Measurements from ENCODE around the gene ARSB. TPM values are rescaled to one million over a fixed set of nuclear protein-coding genes. Genes with fewer than 3 reads are reported as not detected.
A peak's percentile ranks its signal among the peaks of the same experiment; 100 is the strongest.

The ARSB gene
- total and polyA plus RNA-seq, 10 of the 15 experiments (the other 5 are each of a cell fraction or from before 2014, with no cell fraction given): 1.2 to 8.2 (median 6.1) TPM

GRCh38 chr5:78758169-78758839, 226.8 kb downstream of the ARSB start (continued):
- peak; percentile 44 for TF ChIP-seq MXI1 (IDR thresholded peaks at IDR 0.05; ENCODE audit: low read depth, low read length)
- peak; percentile 86 to 92 for TF ChIP-seq BHLHE40 (IDR thresholded peaks at IDR 0.05; ENCODE audit: borderline replicate concordance in 1 of 2, low read depth in 2 of 2, low read length in 1 of 2)
- 0 out of 2 replicates have a peak, but pooled peaks have one; percentile 43 for TF ChIP-seq CHD2 (IDR thresholded peaks at IDR 0.05; ENCODE audit: borderline replicate concordance, low read depth, low read length)
- TF ChIP-seq, protein P1, sequence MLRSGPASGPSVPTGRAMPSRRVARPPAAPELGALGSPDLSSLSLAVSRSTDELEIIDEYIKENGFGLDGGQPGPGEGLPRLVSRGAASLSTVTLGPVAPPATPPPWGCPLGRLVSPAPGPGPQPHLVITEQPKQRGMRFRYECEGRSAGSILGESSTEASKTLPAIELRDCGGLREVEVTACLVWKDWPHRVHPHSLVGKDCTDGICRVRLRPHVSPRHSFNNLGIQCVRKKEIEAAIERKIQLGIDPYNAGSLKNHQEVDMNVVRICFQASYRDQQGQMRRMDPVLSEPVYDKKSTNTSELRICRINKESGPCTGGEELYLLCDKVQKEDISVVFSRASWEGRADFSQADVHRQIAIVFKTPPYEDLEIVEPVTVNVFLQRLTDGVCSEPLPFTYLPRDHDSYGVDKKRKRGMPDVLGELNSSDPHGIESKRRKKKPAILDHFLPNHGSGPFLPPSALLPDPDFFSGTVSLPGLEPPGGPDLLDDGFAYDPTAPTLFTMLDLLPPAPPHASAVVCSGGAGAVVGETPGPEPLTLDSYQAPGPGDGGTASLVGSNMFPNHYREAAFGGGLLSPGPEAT (IDR thresholded peaks at IDR 0.05; ENCODE audit: low read depth): peak; percentile 91
- TF ChIP-seq, protein P2, sequence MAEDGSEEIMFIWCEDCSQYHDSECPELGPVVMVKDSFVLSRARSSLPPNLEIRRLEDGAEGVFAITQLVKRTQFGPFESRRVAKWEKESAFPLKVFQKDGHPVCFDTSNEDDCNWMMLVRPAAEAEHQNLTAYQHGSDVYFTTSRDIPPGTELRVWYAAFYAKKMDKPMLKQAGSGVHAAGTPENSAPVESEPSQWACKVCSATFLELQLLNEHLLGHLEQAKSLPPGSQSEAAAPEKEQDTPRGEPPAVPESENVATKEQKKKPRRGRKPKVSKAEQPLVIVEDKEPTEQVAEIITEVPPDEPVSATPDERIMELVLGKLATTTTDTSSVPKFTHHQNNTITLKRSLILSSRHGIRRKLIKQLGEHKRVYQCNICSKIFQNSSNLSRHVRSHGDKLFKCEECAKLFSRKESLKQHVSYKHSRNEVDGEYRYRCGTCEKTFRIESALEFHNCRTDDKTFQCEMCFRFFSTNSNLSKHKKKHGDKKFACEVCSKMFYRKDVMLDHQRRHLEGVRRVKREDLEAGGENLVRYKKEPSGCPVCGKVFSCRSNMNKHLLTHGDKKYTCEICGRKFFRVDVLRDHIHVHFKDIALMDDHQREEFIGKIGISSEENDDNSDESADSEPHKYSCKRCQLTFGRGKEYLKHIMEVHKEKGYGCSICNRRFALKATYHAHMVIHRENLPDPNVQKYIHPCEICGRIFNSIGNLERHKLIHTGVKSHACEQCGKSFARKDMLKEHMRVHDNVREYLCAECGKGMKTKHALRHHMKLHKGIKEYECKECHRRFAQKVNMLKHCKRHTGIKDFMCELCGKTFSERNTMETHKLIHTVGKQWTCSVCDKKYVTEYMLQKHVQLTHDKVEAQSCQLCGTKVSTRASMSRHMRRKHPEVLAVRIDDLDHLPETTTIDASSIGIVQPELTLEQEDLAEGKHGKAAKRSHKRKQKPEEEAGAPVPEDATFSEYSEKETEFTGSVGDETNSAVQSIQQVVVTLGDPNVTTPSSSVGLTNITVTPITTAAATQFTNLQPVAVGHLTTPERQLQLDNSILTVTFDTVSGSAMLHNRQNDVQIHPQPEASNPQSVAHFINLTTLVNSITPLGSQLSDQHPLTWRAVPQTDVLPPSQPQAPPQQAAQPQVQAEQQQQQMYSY (CRISPR knock-in tag; IDR thresholded peaks at IDR 0.05): no peak
- TF ChIP-seq BACH1 (IDR thresholded peaks at IDR 0.05; ENCODE audit: borderline replicate concordance): no peak; the same call in 1 of the 2 replicates
- peak; percentile 92 for TF ChIP-seq JUNB (IDR thresholded peaks at IDR 0.05)
- peak; percentile 67 for TF ChIP-seq MEF2A (IDR thresholded peaks at IDR 0.05; ENCODE audit: insufficient read depth, low read depth, low read length)
- 0 out of 2 replicates have a peak, but pooled peaks have one; percentile 19 for TF ChIP-seq EED (IDR thresholded peaks at IDR 0.05; ENCODE audit: low read depth)
- TF ChIP-seq ATF3 (IDR thresholded peaks at IDR 0.05; ENCODE audit: borderline replicate concordance, extremely low read depth, low read depth, low read length): no peak
- peak; percentile 49; the same call in 1 of the 2 replicates for TF ChIP-seq NFYB (IDR thresholded peaks at IDR 0.05; ENCODE audit: insufficient read depth, low read depth, low read length)
- TF ChIP-seq IRF3 (IDR thresholded peaks at IDR 0.05): no peak
- TF ChIP-seq REST (IDR thresholded peaks at IDR 0.05; ENCODE audit: low read depth, low read length): no peak
- peak; percentile 24 for TF ChIP-seq SIX5 (IDR thresholded peaks at IDR 0.05; ENCODE audit: low read depth, low read length, severe bottlenecking)
- peak; percentile 81 for TF ChIP-seq ATF7 (IDR thresholded peaks at IDR 0.05; ENCODE audit: low read depth)
- no peak for TF ChIP-seq RELA (IDR thresholded peaks at IDR 0.05; ENCODE audit: borderline replicate concordance, partially characterized antibody)

Data from GM12878 (cell line).